Right forelimb (tissue), 1 donor: ENCODE results near the gene COL11A1.
"Not testable (repeated sequence)": the region's sequence is repeated elsewhere in the genome, so short reads cannot be mapped to it uniquely, and the experiment has no call there.

ENCODE experiments used
- DNase-seq: peaks from one replicate; pipeline ENCODE4 v3.0.0-alpha.2; 2018

The COL11A1 gene

DNA sequence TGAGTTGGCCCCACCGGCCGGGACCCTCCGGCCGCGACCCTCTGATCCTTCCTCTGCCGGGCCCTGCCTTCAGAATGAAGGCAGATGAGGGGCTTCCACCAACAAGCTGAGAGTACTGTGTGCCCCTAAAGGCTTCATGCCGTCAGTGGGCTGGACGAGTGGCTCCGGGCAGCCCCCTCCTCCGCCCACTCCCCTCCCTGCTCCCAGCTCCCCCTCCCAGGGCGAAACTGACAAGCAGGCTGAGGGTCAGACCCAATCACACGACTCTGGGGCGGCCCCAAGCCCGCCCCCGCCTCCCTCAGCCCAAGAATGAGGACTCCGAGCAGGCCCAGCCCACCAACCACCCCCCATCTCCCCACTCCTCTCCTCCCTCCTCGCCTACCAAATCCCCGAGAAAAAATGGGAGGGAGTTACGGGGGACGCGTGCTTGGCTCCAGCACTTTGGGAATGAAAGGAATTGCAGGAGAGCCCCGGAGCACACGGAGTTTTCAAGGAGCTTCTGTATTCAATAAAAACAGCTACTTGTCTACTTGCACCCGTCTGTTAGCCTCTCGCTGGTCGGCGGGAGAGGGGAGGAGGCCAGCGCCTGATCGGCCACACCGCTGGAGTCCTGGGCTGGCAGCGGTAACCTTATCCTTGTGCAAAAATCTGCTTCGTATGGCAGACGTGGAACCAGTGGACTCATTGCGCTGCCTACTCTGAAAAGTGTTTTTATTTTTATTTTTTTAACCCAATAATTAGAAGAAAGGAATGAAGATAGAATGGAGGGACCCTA, at the start of gene COL11A1:
COL11A1 (minus strand) TSS at position 147 of the 775 bp plus-strand sequence. CDS start 344 bp downstream, outside the sequence.
- peak; percentile 90 for DNase-seq

DNA sequence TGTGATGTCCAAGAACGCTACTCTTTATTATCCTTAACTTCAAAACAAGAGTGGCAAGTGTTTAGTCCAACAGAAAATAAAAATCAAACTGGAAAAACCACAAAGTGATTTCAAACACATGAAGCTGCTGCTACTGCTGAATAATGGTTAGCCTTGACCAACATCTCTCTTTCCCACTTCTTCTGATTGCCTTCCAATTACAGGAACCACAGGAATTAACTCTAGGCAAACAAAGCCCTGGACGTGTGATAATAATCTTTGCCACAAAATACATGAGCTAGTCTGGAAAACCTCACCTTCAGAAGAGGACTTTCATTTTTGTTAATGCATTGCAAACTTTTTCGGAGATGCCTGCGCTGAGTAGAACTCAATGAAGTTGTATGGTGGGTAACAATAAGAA, 48.6 kb upstream of the COL11A1 start:
- DNase-seq, result no peak

DNA sequence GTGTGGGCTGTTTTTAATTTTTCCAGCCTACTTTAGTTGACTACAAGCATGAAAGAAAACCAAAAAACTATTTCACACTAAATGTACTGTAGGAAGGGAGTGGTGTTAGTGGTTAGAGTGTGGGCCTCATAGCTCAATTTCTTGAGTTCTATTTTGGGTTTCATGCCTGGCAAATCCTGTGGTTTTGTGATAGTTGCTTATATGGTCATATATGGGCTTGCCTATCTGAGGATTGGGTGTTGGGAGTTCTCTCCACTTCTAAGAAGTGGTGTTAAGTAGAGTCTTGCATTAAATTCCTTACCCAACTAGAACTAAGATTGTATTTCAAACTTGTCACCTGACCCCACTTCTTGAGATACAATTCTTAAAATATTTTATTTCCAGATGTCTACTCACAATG, 37.8 kb upstream of the COL11A1 start:
- no peak for DNase-seq

DNA sequence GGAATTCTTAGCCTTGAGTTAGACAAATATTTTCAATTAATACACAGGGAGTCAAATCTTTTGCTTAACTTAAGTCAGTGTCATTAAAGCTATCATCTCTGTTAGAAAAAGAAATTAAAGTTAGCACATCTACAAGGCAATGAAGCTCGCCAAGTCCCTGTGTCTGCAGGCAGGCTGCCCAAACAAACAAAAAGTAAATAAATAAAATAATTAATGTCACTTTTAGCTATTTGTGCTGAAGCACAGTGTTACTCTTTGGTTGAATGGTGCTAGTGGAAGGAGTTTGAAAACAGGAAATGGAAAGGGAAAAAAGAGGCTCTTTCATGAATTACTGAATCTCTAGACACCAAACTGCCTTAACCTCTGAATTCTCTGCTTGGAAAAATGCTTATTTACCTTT, 37.1 kb upstream of the COL11A1 start:
- DNase-seq, result no peak

DNA sequence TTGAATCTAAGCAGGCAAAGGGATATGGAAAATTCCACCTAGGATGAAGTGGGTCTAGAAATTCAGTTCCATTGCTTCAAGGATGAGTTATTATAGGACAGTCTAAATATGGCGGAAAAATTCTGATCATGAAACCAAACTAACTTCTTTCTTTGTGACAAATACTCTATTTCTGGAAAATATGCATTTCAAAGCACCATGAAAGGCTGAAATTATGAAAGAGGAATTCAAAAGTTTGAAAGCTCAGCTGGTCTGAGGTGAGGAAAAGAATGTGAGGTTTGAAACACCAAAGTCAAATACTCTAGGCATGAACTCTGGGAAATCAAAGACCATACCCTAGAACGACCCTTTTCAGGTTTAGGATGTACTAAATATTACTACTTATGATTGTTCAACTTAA, 36.4 kb upstream of the COL11A1 start:
- DNase-seq, result no peak

DNA sequence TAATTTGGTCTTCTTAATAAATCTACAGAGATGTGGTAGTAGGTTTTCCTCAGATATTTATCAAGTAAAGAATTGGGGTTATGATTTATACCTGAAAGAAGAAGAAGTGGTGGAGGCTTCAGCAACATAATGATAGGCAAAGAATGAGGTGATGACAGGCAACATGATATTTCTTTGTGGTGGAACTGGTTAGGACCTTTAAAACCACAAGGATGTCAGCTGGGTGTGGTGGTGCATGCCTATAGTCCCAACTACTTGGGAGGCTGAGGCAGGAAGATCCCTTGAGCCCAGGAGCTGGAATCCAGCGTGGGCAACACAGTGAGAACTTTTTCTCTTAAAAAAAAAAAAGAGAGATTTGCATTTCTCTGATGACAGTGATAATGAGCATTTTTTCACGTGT, 34.1 kb upstream of the COL11A1 start:
- no peak for DNase-seq

DNA sequence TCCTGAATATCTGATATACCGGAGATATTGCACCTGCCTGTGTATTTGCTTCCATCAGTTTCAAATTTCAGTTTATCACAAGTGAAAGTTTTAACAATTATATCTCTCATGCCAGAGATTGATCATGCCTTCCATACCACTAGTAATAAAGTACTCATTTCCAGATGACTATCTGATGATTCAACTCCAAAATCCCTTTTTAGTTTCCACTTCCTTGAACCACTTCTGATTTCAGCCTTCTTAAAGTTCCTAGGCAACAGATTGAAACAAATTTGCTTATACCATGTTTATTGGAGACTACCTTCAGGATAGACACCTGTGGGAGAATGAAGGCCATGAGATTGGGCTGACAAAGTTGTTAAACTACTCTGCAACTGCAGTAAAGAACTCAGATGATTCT, 21.5 kb upstream of the COL11A1 start:
- no peak for DNase-seq

DNA sequence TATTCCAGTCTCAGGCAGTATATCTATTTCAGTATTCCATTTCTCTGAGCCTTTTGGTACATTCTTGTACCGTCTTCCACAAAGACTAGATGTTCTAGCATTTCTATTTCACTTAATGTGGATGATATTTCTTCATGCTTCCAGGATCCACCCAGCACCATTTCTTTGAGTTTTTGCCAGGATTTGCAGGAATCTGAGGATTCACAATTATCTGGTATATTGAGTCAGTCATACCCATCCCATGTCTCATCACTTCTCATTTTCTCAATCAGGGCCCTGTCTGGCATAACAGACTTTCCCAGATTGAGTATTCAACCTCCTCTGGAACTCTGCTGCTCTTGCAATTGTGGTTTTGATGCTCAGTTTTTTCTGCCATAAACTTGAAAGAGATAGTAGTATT, 20.9 kb upstream of the COL11A1 start:
- no peak for DNase-seq

DNA sequence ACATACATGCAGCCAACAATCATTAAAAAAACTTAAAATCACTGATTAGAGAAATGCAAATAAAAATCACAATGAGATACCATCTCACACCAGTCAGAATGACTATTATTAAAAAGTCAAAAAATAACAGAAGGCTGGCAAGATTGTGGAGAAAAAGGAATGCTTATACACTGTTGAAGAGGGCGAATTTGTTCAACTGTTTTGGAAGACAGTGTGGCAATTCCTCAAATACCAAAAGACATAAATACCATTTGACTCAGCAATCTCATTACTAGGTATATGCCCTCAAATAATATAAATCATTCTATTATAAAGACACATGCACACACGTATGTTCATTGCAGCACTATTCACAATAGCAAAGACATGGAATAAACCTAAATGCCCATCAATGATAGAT, 19.9 kb upstream of the COL11A1 start:
- not testable (repeated sequence) for DNase-seq

DNA sequence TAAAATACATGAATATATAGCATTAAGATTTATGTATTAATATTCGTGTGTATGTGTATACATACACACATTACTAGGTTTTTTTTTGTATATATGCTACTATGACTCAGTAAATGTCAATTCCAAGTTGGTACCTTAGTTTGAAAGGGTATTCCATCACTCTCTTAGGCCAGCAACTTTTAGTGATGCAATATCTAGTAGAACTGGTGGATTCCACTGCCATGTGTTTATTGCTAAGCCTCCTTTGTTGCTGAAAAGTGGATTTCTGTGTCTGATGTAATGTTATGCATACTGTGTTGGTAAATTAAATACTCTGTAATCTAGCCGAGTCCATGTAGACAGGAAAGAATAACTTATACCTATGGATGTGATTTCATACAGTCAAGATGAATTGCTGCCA, 16.9 kb upstream of the COL11A1 start:
- no peak for DNase-seq

DNA sequence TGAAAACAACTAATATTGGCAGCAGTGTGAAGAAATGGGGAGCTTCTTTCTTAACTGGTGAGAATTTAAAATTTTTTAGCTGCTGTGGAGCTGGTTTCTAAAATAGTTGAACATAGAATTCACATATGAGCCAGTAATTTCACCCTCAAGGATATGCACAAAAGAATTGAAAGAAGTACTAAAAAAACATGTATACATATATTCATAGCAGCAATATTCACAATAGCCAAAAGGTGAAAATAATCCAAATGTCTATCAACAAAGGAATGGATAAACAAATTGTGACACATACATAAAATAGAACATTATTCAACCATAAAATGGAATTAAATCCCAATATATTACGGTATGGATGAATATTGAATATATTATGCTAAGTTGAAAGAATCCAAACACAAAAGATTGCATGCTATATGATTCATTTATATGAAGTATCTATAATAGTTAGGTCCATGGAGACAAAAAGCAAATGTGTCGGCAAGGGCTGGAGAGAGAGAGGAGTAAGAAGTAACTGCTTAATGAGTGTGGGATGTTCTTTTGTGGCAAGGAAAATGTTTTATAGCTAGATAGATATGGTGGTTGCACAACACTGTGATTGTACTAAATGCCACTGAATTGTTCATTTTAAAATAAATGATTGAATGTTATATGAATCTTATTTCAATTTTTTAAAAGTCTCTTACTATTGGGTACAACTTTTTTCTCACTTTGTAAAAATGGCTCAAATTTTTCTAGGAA, 14.8 kb upstream of the COL11A1 start:
- DNase-seq, result no peak

DNA sequence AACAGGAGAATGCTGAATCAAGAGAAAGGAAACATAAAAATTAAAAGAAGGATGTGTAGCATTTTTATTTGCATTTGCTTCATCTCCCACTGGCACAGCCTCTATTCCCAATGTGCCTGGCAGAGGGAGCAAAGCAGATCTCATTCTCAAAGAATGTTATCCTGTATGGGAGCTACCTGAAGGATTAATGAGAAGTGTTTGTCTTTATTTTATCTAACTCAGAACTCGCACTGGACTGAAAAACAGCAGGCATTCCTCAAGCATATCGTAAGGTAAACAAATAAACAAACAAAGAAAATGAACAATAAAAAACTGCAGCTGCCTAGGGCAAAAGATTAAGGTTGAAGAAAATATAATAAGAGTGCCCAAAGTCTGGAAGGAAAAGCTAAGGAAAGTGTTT, 12.7 kb upstream of the COL11A1 start:
- DNase-seq, result no peak

DNA sequence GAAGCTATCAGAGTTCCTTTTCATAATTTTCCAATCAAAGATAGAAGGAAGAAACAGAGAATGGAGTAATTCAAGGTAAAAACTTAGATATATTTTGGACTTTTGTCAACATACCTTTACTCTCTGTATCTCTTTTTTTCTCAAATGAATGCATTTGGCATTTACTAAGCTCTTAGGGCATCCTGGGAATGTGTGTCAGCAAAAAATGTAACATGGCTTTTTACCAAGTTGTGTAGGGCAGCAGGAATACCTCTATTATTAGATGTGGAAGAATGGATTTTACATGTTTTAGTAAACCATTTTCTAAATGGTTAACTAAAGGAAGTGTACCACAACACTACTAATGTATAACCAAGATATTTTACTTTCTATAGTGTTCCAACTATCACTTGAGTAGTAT, 4.2 kb upstream of the COL11A1 start:
- no peak for DNase-seq

DNA sequence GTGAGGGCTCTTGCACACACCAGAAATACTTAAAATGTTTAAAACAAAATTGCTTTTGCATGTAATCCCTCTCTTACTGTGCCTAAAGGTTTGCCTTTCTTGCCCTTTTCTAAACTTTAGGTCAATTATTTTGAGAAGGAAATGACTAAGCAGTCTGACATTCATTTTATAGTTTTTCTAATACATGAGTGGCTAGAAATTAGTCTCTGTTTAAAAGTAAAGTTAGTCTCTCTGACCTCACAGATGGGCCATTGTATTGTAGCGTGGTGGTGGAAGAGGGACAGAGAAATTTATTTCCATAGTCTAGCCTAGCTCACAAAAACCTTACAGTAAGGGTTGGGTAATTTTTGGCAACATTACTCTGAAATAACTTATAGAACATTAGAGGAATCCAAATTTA, 3.6 kb upstream of the COL11A1 start:
- DNase-seq, result no peak

DNA sequence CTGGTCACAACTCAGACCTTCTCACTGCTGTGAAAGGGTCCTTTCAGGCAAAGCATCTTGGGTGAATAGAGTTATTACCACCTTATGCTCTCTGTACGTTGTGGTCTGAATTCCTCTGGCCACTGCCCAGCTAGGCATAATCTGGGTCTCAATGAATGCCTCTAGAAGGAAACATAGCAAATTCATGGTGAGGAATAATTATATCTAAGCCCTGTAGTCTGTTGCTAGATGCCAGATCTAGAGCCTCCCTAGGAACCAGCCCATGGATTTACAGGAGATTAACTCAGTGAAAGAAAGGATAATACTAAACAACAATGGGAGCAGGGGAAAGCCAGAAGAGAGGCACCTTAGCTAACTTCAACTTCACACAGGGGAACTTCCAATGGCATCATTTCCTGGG, 2.4 kb upstream of the COL11A1 start:
- no peak for DNase-seq

DNA sequence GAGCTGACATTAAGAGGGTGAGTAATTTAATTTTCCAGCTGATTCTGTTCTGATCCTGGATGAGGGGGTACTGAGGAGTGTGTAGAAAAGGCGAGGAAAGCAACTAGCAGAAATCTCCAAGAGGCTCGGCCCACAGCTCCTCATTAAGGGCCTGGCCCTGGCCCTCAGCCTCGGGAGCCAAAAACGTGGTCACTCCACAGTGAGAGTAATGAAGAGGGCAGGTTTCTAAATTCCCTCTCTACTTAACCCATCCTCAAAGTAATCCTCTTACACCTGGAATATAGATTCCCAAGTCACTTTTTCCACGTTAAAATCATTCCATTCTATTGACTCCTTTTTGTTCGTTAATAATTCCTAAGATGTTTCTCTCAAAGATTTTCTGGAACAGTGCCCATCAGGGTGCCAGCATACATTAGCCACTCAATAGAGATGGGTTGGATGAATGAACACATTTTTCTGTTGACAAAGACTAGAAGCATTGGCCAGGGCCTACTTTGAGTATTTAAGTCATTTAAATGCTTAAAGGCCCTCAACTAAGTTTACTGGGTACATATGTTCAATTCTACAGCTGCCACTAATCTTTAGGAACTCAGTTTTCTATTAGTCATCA, 1.1 kb upstream of the COL11A1 start:
- peak; percentile 54 for DNase-seq

DNA sequence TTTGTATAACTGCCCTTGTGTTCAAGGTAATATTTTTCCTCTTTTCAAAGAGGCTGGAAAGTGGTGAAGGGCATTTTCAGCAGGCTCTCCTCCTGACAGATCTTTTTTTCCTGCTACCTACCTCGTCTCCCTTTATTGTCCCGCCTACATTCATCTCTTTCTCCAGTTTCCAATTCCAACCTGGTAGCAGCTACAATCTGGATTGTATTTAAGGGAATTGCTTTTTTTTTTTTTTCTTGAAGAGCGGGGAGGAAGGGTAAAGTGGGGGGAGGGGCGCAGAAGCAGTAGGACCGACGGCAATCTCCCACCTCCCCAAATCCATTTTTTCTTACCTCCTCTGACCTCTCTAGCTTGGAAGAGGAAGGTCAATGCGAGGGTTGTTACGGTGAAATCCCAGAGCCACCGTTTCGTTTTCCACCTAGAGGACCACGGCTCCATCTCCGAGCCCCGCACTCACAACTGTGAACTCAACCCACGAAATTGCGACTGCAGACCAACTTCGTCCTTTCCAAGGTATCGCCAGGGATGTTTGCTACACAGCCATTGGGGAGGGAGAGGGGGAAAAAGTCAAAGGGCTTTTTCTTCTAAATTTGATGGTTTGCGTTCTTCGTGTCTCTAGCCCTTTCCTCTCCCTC, 464 bp downstream of the COL11A1 start:
- DNase-seq, result no peak

DNA sequence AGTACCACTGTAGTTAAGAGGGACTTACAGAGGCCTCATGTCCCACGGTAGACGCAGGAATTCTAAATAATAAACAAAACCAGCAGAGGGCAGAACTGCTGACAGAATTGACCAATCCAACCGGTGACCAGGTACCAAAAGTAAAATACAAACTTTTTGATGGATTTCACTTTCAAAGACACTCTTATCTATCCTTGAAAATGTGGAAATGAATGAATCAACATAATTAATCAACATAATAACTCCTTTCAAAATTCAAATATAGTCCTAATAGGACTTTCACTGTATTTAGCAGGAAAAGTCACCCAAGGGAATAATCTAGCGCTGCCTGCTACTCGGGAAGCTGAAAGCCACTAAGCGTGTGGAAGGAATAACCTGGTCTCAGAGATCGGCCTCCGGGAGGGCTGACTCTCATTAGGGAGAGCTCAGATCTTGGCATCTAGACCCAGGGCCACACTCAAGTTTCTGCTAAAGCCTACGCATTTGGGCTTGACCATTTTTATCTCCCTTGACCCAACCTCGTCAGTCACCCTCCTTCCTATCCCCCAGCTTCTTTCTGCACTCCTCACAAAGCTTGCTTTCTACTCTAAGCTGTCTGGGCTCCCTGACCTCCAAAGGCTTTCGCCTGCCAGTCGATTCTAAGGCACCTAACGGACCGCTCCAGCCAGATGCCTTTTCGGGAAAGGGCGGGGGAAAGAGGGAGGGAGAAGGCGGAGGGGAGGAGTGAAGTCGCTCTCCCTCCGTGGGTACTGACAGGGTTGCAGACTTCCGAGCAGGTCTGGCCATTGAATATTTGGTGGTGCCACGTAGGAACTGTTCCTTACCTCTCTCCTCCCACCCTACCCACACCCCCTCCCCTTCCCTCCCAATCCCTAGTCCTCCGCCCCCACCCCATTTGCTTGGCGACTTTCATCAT, 1.6 kb downstream of the COL11A1 start:
- peak; percentile 80 for DNase-seq

DNA sequence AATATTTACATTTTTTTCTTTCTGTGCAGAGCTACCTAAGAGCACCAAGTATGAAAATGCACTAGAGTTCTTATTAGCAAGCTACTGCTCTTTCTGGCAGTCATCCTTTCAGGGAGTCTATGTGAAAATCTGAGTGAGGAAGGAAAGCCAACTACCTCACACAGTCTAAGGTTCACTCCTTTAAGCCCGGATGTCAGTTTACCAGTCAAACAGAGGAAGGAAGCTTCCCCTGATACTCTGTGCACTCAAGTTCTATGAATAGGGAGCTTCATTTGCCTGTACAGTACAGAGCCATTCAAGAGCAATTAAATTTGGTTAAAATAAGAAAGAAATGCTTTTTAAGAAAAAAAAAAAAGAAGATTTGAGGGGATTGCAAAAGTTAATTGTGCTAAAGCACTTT, 6.9 kb downstream of the COL11A1 start:
- DNase-seq, result no peak

DNA sequence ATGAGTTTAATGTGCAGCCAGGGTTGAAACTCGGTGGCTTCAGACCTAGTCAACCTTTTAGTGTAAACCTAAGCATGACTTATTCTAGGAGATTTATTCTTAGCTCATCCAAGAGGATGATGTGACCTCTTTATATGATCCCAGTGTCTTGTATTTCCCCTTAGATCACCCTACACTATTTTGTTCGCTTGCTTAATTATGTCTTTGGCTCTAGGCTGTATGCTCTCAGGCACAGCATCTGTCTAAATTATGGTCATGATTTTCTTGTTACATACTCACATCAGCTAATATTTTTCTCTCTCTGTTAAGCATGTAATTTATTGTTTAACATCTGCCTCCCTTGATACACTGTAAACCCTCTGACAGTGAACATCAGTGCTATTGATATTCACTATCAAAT, 19.1 kb downstream of the COL11A1 start:
- no peak for DNase-seq

DNA sequence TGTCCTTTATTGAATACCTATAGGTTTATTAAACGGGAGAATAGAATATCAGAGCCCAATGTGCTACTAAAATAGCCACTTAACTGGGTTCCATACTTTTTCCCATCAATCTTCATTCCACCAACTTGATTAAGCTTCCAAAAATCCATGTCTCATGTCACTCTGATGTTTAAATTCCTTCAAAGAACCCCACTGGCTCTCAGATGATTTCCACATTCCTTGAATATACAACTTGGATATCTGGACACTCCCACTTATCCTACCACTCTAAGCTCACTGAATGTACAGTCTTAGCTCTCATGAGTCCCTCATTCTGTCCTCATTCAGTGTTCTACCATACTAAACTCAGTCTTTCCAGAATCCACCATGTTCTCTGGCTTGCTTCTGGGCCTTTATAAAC, 21.1 kb downstream of the COL11A1 start:
- DNase-seq, result no peak

DNA sequence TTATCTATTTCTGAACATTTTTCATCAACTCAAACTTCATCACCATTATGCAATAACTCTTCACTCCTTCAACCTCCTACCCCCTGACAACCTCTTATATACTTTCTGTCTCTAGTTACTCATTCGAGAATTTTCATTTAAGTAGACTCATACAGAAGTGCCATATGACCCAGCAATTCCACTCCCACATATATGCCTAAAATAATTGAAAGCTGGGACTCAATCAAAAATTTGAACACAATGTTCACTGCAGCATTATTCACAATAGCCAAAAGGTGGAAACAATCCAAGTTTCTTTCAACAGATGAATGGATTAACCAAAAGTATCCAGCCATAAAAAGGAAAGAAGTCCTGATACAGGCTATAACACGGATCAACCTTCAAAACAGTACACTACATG, 24.1 kb downstream of the COL11A1 start:
- DNase-seq, result no peak
